ENCODE data around the gene RAB40AL.
"Not testable (repeated sequence)": the region's sequence is repeated elsewhere in the genome, so short reads cannot be mapped to it uniquely, and the experiment has no call there.

RAB40AL gene

GRCh38 chrX:102936972-102937371 is at the start of gene RAB40AL:
RAB40AL (plus strand) TSS chrX:102937272; CDS start chrX:102937319, 47 bp downstream.
- DNase-seq (ENCODE audit: low read depth): not testable (repeated sequence)

GRCh38 chrX:102887687-102888086 is 49.4 kb upstream of the RAB40AL start:
- DNase-seq (ENCODE audit: low read depth): no peak

DNA sequence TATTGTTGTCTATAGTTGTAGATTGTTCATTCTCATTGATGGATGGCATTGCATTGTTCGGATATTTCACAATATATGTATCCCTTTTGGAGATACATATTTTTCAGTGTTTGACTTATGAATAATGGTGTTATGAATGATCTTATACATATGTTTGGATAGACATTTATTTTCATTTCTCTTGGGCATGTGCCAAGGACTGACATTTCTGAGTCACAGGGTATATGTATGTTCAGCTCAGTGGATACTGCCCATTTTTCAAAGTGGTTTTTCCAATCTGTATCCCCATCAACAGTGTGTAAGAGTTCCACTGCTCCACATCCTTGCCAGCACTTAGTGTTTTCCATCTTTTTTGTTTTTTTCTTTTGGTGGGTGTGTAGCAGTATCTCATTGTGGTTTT is 45.0 kb upstream of the RAB40AL start:
- peak; percentile 20 for DNase-seq (ENCODE audit: low read depth)

DNA sequence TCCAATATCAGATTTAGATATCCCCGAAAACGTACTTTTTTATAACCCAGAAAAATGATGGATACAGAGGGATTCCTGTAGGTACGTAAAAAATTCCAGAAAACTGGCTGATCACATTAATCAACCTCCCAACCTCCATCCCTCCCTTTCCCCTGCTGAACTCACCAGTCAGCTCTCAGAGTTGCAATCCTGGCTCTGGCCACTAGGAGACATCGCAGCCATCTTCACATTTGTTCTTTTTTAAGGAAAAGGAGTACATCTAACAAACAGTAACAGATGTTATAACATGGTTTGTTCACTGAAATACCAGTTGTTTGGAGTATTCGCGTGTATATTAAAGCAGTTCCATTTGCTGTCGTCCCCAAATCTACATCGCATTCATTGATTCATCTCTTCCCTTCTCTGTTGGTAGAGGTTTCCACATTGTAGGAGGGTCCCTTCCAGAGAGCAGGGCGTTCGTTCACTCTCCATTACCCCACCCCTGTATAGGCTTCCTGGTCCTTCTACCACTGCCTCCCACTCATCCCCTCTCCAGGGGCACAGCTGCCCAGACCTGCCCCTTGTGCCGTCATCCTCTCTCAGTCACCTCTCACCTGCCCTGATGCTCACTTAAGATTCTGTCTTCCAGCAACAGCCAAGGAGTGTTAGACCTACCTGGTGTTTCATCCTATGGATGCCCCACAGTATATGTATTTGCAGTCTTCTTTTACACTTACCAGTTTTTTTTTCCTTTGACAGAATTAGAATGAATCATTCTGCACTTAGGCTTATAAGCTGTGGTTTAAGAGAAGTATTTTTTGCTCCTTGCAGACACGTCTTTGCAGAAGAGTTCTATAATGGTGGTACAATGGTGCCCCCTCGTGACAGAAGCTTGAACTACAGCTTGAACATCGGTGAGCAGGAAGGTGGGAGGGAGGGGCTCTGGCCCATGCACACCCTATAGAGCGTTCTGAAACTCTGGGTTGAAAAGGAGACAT is 36.8 kb upstream of the RAB40AL start:
- peak; percentile 20 for DNase-seq (ENCODE audit: low read depth)

GRCh38 chrX:102902355-102902754 is 34.7 kb upstream of the RAB40AL start:
- no peak for DNase-seq (ENCODE audit: low read depth)

GRCh38 chrX:102930990-102931756 is 5.9 kb upstream of the RAB40AL start:
- peak; percentile 30 for DNase-seq (ENCODE audit: low read depth)

- DNase-seq (ENCODE audit: low read depth): no peak
These were observed 2.4 kb upstream of the RAB40AL start for GRCh38 chrX:102934624-102935023.

DNA sequence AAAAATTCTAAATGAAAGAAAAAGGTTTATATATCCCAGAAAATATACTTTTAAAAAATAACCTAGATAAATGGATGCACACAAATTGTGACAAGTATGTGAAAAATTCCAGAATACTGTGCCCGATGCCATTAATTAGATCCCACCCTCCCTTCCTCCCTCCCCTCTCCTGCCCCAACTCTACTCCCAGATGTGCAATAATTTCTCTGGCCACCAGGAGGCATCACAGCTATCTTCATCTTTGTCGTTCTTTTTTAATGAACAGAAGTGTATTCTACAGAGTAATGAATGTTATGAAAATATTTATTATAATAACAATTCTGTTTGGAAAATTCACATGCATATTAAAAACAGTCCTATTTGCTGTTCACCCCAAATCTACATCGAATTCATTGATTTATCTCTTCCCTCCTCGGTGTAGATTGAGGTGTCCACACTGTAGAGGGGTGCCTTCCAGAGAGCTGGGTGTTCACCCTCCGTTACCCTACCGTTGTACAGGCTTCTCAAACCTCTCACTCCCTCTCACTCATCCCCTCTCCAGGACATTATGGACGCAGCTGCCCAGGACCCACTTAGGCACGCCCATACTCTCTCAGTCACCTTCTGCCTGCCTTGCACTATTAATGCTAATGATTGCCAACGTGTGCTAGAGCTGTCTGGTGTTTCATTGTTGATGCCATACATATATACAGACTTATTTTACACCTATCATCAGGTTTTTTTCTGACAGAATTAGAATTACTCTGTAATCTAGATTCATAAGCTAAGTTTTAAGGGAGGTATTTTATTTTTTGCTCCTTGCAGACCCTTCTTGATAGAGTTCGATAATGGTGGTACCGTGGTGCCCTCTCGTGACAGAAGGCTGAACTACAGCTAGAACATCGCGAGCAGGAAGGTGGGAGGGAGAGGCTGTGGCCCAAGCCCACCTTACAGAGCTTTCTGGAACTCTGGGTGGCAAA is 14.1 kb downstream of the RAB40AL start:
- DNase-seq (ENCODE audit: low read depth): no peak

DNA sequence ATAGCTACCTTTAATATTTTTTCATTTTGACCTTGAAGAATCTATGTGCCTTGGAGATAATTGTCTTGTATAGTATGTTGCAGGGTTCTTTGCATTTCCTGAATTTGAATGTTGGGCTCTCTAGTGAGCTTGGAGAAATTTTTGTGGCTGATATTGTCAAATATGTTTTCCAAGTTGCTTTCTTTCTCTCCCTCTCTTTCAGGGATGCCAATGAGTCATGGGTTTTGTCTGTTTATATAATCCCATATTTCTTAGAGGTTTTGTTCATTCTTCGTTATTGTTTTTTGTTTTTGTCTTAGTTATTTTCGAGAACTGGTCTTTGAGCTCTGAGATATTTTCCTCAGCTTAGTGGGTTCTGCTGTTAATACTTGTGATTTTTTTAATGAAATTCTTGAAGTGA is 20.7 kb downstream of the RAB40AL start:
- DNase-seq (ENCODE audit: low read depth): no peak

DNA sequence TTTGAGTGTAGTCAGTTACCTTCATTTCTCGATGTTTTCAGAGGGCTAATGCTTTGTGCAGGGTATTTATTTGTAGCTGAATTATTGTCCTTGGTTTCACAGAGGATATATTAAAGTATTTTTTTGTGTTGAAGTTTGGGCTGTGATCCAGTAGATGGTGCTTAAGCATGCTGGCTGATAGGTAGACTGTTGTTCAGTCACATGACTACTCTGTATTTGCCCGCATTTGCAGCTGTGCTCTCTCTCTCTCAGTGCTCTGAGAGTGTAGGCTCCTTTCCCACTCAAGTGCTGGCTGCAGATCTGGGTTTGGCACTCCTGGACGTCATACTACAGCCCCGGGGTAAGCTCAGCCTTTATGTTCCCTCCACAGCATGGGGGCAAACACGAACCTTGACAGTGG is 21.7 kb downstream of the RAB40AL start:
- no peak for DNase-seq (ENCODE audit: low read depth)

GRCh38 chrX:102959471-102959870 is 22.4 kb downstream of the RAB40AL start:
- no peak for DNase-seq (ENCODE audit: low read depth)

- DNase-seq (ENCODE audit: low read depth): no peak
These were observed 26.9 kb downstream of the RAB40AL start for GRCh38 chrX:102963955-102964354.

- no peak for DNase-seq (ENCODE audit: low read depth)
These were observed 27.9 kb downstream of the RAB40AL start for GRCh38 chrX:102964940-102965339.

DNA sequence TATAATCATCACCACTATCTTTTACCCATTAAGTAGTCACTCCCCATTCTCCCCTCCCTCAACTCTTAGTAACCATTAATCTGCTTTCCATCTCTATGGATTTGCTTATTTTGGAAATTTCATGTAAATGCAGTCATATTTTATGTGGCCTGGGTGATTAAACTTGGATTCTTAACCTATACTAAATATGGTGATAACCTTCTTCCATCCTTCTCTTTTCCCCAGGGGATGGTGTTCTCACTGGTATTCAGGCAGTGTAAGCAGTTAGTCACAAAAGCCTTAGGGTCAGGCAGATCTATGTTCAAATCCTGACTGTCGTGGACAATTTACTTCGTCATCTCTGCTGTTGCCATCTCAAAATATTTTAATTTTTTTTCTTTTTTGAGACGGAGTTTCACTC is 29.6 kb downstream of the RAB40AL start:
- DNase-seq (ENCODE audit: low read depth): no peak

GRCh38 chrX:102968216-102968615 is 31.1 kb downstream of the RAB40AL start:
- no peak for DNase-seq (ENCODE audit: low read depth)

DNA sequence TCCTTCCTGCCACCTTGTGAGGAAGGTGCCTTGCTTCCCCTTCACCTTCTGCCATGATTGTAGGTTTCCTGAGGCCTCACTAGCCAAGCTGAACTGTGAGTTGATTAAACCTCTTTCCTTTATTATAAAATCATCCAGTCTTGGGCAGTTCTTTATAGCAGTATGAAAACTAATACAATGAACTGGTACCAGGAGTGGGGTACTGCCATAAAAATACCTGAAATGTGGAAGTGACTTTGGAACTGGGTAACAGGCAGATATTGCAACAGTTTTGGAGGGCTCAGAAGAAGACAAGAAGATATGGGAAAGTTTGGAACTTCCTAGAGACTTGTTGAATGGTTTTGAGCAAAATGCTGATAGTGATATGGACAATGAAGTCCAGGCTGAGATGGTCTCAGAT is 34.5 kb downstream of the RAB40AL start:
- DNase-seq (ENCODE audit: low read depth): not testable (repeated sequence)

DNA sequence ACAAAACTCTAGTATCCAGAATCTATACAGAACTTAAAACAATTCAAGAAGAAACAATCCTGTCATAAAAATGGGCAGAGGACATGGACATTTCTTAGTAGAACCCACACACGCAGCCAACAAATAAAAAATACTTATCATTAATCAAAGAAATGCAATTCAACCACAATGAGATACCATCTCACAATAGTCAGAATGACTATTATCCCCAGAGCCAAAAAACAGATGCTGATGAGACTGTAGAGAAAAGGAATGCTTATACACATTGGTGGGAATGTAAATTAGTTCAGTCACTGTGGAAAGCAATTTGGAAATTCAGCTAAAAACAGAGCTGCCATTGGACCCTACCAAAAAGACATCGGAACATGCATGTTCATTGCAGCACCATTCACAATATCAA is 37.9 kb downstream of the RAB40AL start:
- DNase-seq (ENCODE audit: low read depth): no peak

GRCh38 chrX:102976286-102976685 is 39.2 kb downstream of the RAB40AL start:
- no peak for DNase-seq (ENCODE audit: low read depth)

DNA sequence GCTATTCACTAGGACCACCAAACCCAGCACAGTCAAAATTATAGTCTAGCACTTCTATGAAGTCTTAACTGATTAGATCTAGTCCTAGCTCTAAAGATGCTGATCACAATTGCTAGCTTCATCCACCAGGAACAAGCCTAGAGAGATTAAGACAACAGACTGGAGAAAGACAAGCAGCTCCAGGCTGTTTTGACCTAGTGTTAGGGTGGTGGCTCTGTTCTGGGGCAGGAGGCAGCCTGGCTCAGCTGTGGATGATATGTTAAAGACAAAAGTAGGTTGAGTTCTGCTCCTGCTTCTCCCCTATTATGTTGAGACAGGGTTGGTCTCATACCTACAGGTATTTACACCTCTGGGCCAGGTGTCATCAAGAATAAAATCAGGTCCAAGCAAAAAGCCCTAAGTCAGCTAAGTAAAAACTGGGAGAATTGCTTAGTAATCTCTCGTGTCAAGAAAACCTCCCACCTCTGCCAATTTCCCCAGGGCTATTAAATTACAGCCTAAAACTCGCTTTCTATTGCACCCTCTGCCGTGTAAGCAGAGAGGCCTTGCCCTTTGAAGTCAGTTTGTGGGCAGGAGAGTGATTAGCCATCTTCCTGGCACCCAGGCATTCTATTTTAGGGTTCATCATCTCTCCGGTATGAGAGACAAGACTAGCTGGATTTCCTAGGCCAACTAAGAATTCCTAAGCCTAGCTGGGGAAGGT is 39.9 kb downstream of the RAB40AL start:
- peak; percentile 42 for DNase-seq (ENCODE audit: low read depth)

DNA sequence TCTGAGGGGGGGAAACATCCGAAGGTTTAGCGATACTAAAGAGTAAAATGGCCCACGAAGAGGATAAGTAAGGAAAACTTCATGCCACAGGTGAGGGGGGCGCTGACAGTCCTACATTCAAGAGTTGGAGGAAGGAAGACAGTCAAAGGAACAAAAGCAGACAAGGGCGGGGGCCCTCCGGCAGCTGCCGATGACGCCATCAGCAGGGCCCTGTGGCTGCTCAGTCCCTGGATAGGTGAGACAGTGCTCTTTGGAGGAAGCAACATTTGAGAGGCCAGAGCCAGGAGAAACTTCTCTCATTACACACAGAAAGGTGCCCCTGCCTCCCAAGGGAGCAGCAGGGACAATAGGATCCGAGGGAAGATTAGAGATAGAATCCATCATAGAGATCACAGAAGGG is 41.5 kb downstream of the RAB40AL start:
- no peak for DNase-seq (ENCODE audit: low read depth)

- no peak for DNase-seq (ENCODE audit: low read depth)
These were observed 42.5 kb downstream of the RAB40AL start for GRCh38 chrX:102979536-102979935.
